Measurements from ENCODE around the gene DCTPP1. TPM values are rescaled to one million over a fixed set of nuclear protein-coding genes. Genes with fewer than 3 reads are reported as not detected.

The DCTPP1 gene
- total RNA-seq, 1 experiment from 2014 or later: 109 TPM

DNA sequence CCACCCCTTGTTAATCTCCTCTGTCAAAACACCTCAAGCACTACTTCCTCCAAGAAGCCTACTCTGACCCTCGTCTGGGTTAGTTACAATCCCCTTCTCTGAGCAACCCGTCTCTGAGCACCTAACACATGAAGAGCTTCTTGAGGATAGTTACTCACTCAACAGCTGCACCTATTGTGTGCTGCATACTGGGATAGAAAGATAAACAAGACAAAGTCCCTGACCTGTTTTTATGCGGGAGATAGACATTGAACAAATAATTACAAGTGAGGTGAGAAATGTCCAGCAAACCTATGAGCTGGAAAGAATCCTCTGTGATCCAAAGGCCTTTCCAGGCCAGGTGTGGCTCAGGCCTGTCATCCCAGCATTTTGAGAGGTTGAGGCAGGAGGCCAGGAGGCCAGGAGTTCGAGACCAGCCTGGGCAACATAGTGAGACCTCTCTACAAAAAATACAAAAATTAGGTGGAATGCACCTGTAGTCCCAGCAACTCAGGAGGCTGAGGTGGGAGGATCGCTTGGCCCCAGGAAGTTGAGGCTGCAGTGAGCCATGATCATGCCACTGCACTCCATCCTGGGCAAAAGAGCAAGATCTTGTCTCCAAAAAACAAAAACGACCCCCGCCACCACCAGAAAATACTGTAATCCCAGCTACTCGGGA is 27.9 kb downstream of the DCTPP1 start:
- intact Hi-C loops (cut with micrococcal nuclease; ENCODE audit: unreplicated experiment): no loop called here
- BruUV-seq (replicated peaks): no TSS peak
- no peak overlapping the region for H3K4me2 ChIP-seq
- no peak for DNase-seq
- no peak overlapping the region for H2AFZ ChIP-seq
- no peaks in the 10 kb centered on the region for H3K9me2 ChIP-seq (ENCODE audit: insufficient read depth)
- H3K4me3 ChIP-seq: no peak overlapping the region
- H3K79me2 ChIP-seq (ENCODE audit: low read depth): peaks cover 13% of the 10 kb centered on the region
- H3K27ac ChIP-seq: no peak overlapping the region
- ChIA-PET POLR2A (ENCODE audit: unreplicated experiment) (interaction anchor here (0.6 to 0.7 kb wide), 2 partner anchors 16 to 354 kb away, joined by 3 read pairs; no protein-coding TSS in a partner anchor), CTCF (interaction anchor here (0.6 kb wide), 3 partner anchors 11 to 312 kb away, joined by 3 to 8 read pairs (median 5); no protein-coding TSS in a partner anchor)
- no peaks in the 10 kb centered on the region for H3K27me3 ChIP-seq (ENCODE audit: insufficient read depth, low read depth)
- H3K4me1 ChIP-seq (replicated peaks; ENCODE audit: insufficient read depth): peaks cover 7% of the 10 kb centered on the region
- TF ChIP-seq, protein P1, sequence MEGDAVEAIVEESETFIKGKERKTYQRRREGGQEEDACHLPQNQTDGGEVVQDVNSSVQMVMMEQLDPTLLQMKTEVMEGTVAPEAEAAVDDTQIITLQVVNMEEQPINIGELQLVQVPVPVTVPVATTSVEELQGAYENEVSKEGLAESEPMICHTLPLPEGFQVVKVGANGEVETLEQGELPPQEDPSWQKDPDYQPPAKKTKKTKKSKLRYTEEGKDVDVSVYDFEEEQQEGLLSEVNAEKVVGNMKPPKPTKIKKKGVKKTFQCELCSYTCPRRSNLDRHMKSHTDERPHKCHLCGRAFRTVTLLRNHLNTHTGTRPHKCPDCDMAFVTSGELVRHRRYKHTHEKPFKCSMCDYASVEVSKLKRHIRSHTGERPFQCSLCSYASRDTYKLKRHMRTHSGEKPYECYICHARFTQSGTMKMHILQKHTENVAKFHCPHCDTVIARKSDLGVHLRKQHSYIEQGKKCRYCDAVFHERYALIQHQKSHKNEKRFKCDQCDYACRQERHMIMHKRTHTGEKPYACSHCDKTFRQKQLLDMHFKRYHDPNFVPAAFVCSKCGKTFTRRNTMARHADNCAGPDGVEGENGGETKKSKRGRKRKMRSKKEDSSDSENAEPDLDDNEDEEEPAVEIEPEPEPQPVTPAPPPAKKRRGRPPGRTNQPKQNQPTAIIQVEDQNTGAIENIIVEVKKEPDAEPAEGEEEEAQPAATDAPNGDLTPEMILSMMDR (conservative IDR thresholded peaks at IDR 0.05): no peak
- no peak for TF ChIP-seq EZH2 (IDR thresholded peaks at IDR 0.05; ENCODE audit: low read depth)
- H3K9me3 ChIP-seq (ENCODE audit: insufficient read depth, low read depth): no peaks in the 10 kb centered on the region
- H3F3A ChIP-seq (ENCODE audit: insufficient read depth, low read depth): peaks cover 35% of the 10 kb centered on the region
- H3K36me3 ChIP-seq (ENCODE audit: low read depth): no peaks in the 10 kb centered on the region
- no peaks in the 10 kb centered on the region for H4K20me1 ChIP-seq (ENCODE audit: insufficient read depth)

DNA sequence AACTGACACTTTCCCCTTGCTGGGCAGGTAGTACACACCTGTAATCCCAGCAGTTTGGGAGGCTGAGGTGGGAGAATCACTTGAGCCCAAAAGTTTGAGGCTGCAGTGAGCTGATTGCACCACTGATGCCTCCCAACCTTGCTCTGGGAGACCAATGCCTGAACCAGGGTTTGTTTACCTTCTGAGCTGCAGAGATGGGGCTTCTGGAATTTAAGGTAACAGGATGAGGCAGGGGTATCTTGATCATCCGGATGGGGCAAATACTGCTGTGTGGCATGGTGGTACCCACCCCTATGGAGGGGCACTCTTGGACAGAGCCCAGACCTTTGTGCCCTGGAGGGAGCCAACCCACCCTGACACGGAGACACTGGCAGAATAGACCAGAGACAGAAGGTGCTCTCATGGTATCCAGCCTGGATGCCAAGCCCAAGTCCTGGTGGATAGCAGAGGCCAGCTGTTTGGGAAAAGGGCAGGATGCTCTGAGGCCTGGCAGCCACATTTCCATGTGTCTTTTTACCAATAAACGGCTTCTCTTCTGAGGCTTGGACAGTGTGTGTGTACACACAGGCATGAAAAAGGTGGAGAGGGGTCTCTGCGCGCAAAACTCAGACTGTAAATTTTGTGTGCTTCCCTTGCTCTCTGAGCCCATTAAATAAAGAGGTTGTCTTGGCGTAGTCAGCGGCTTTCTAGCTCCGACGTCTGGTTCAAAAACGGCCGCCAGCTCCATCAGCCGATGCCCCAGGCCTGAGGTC is 30.2 kb downstream of the DCTPP1 start:
- H3K9me3 ChIP-seq (ENCODE audit: insufficient read depth, low read depth): no peaks in the 10 kb centered on the region
- TF ChIP-seq EZH2 (IDR thresholded peaks at IDR 0.05; ENCODE audit: low read depth): no peak
- TF ChIP-seq, protein P1 (conservative IDR thresholded peaks at IDR 0.05): no peak
- ChIA-PET POLR2A (ENCODE audit: unreplicated experiment) (no interaction called here), CTCF (no interaction called here)
- H2AFZ ChIP-seq: peak overlapping the region; percentile 89; the same call in 1 of the 2 replicates
- H3K4me3 ChIP-seq: peak overlapping the region; percentile 62; the same call in 1 of the 2 replicates
- DNase-seq: no peak
- H3K9me2 ChIP-seq (ENCODE audit: insufficient read depth): no peaks in the 10 kb centered on the region
- H3K27ac ChIP-seq: no peak overlapping the region
- H3K36me3 ChIP-seq (ENCODE audit: low read depth): no peaks in the 10 kb centered on the region
- H3F3A ChIP-seq (ENCODE audit: insufficient read depth, low read depth): peaks cover 48% of the 10 kb centered on the region
- no peaks in the 10 kb centered on the region for H4K20me1 ChIP-seq (ENCODE audit: insufficient read depth)
- intact Hi-C loops (cut with micrococcal nuclease; ENCODE audit: unreplicated experiment): no loop called here
- H3K4me2 ChIP-seq: peak overlapping the region; percentile 80
- H3K4me1 ChIP-seq (replicated peaks; ENCODE audit: insufficient read depth): peaks cover 13% of the 10 kb centered on the region
- no TSS peak for BruUV-seq (replicated peaks)
- no peaks in the 10 kb centered on the region for H3K27me3 ChIP-seq (ENCODE audit: insufficient read depth, low read depth)
- H3K79me2 ChIP-seq (ENCODE audit: low read depth): peaks cover 26% of the 10 kb centered on the region

DNA sequence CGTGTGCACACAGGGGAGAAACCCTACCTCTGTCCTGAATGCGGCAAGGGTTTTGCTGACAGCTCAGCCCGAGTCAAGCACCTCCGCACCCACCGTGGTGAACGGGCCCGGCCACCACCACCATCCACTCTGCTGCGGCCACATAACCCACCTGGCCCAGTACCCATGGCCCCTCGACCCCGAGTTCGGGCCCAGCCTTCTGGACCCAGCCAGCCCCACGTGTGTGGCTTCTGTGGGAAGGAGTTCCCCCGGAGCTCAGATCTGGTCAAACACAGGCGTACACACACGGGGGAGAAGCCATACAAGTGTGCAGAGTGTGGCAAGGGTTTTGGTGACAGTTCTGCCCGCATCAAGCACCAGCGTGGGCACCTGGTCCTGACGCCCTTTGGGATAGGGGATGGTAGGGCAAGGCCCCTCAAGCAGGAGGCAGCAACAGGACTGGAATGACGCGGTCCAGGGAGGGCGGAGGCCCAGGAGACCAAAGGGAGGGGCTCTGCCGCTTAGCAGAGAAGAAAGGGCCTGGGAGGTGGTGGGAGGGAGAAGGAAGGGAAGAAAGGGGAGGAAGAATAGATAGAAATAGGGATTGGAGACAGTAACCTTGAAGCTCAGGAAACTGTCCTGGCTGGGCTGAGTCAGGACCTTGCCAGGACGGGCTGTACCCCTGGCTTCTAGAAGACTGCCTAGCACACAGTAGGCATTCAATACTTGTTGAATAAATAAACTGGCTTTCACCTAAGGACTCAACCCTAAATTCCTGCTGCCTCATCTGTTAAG is 31.0 kb downstream of the DCTPP1 start:
- BruUV-seq (replicated peaks): no TSS peak
- peaks cover 56% of the 10 kb centered on the region for H3F3A ChIP-seq (ENCODE audit: insufficient read depth, low read depth)
- H3K27me3 ChIP-seq (ENCODE audit: insufficient read depth, low read depth): no peaks in the 10 kb centered on the region
- intact Hi-C loops (cut with micrococcal nuclease; ENCODE audit: unreplicated experiment): no loop called here
- H3K4me1 ChIP-seq (replicated peaks; ENCODE audit: insufficient read depth): peaks cover 19% of the 10 kb centered on the region
- CTCF ChIA-PET: no interaction called here
- H3K4me2 ChIP-seq: no peak overlapping the region
- TF ChIP-seq, protein P1 (conservative IDR thresholded peaks at IDR 0.05): no peak
- no peak for TF ChIP-seq EZH2 (IDR thresholded peaks at IDR 0.05; ENCODE audit: low read depth)
- no peaks in the 10 kb centered on the region for H3K9me2 ChIP-seq (ENCODE audit: insufficient read depth)
- H3K9me3 ChIP-seq (ENCODE audit: insufficient read depth, low read depth): no peaks in the 10 kb centered on the region
- H2AFZ ChIP-seq: no peak overlapping the region
- H4K20me1 ChIP-seq (ENCODE audit: insufficient read depth): no peaks in the 10 kb centered on the region
- no peak overlapping the region for H3K27ac ChIP-seq
- peaks cover 26% of the 10 kb centered on the region for H3K79me2 ChIP-seq (ENCODE audit: low read depth)
- POLR2A ChIA-PET (ENCODE audit: unreplicated experiment): no interaction called here
- H3K4me3 ChIP-seq: no peak overlapping the region
- DNase-seq: no peak
- H3K36me3 ChIP-seq (ENCODE audit: low read depth): no peaks in the 10 kb centered on the region

All from PC-9 (cell line).